B cell (primary cell): ENCODE measurements around the gene LPCAT3.

Source experiments
- CTCF ChIP-seq: fragments of 200-600 bp; IDR thresholded peaks from one replicate; pipeline ENCODE4 v1.8.0; 2022; ENCODE audit warnings: antibody characterized with exemption, mild to moderate bottlenecking
- EZH2 ChIP-seq: IDR thresholded peaks from 2 replicates; pipeline ENCODE4 v1.6.1; 2012; ENCODE audit warnings: borderline replicate concordance, low read depth, mild to moderate bottlenecking, moderate library complexity, low read length; ENCODE audit not compliant: insufficient read depth, poor library complexity, severe bottlenecking

GRCh38 chr12:6961278-6961694 is 57.0 kb downstream of the LPCAT3 start:
- TF ChIP-seq CTCF (no peak), EZH2 (no peak)
